Panc1 (cell line): ENCODE data around the gene FBXL5. TPM values are rescaled to one million over a fixed set of nuclear protein-coding genes. Genes with fewer than 3 reads are reported as not detected.

Experiments
- ATAC-seq: fragments of 200-7000 bp; cut with Tn5 transposase; 2 replicates; pipeline ENCODE4 v1.9.1; 2020; ENCODE audit warnings: mild to moderate bottlenecking, moderate library complexity
- BruUV-seq: library from RNA; stranded (reverse); fragments of 400-500 nt; replicated peaks from 2 replicates; lab custom pipeline; 2021; lab: Mats Ljungman, UMichigan
- CTCF ChIA-PET: fragments of 300-600 bp; sonication (Branson Sonifier 250); formaldehyde crosslinking; loops from one replicate; lab custom pipeline; 2022; ENCODE audit warnings: antibody characterized with exemption; lab: Charles Lee
- POLR2A ChIA-PET: fragments of 300-600 bp; sonication (Branson Sonifier 250); formaldehyde crosslinking; loops from one replicate; lab custom pipeline; 2022; ENCODE audit warnings: antibody characterized with exemption; lab: Charles Lee
- DNase-seq: peaks from one replicate; pipeline ENCODE4 v3.0.0-alpha.2; 2010; ENCODE audit warnings: low read depth, low spot score
- H3K27ac ChIP-seq: 2 replicates; pipeline ENCODE4 v1.5.1; 2011; ENCODE audit warnings: mild to moderate bottlenecking, low read length, inconsistent platforms
- H3K27me3 ChIP-seq: fragments of 200-500 bp; sonication (Bioruptor generic); 2 replicates; pipeline ENCODE4 v1.6.0; 2014; ENCODE audit warnings: low read length, inconsistent platforms; ENCODE audit not compliant: control insufficient read depth, insufficient read depth
- H3K36me3 ChIP-seq: fragments of 200-500 bp; sonication (Bioruptor generic); 2 replicates; pipeline ENCODE4 v1.5.1; 2014; ENCODE audit warnings: inconsistent platforms, mild to moderate bottlenecking, low read length, moderate library complexity; ENCODE audit not compliant: control insufficient read depth, insufficient read depth
- H3K4me1 ChIP-seq: 2 replicates; pipeline ENCODE4 v1.5.1; 2011; ENCODE audit warnings: inconsistent platforms, mild to moderate bottlenecking, low read length, moderate library complexity; ENCODE audit not compliant: control insufficient read depth, insufficient read depth
- H3K4me3 ChIP-seq, 2 experiments: 2 replicates each; pipeline ENCODE4 v1.5.1; 2011 to 2012; ENCODE audit warnings: low read depth in 2 of 2, low read length in 2 of 2, mild to moderate bottlenecking in 2 of 2, inconsistent platforms in 1 of 2, moderate library complexity in 1 of 2
- H3K9me3 ChIP-seq: fragments of 200-500 bp; sonication (Bioruptor generic); 2 replicates; pipeline ENCODE4 v1.5.1; 2014; ENCODE audit warnings: low read depth, mild to moderate bottlenecking, inconsistent platforms, low read length, moderate library complexity; ENCODE audit not compliant: control insufficient read depth, insufficient read depth
- CTCF ChIP-seq: fragments of 450-650 bp; IDR thresholded peaks from 2 replicates; pipeline ENCODE4 v1.5.1; 2017; ENCODE audit warnings: mild to moderate bottlenecking
- POLR2AphosphoS5 ChIP-seq: IDR thresholded peaks from 2 replicates; pipeline ENCODE4 v1.6.1; 2012; ENCODE audit warnings: mild to moderate bottlenecking, low read depth, low read length, moderate library complexity
- SIN3A ChIP-seq: IDR thresholded peaks from 2 replicates; pipeline ENCODE4 v1.6.1; 2012; ENCODE audit warnings: low read depth, mild to moderate bottlenecking, low read length, moderate library complexity, borderline replicate concordance; ENCODE audit not compliant: insufficient read depth
- TCF7L2 ChIP-seq: IDR thresholded peaks from 2 replicates; pipeline ENCODE4 v1.6.1; 2011; ENCODE audit warnings: mild to moderate bottlenecking, low read depth, low read length, inconsistent platforms
- in situ Hi-C: cut with HindIII; loops from 2 replicates; pipeline ENCODE4 v1.10.0; 2016; ENCODE audit warnings: low sequenced_read_pairs, low pct_unique_long_range_greater_than_20kb
- intact Hi-C: fragments of 100-400 bp; cut with micrococcal nuclease; formaldehyde crosslinking; loops from one replicate; pipeline ENCODE4 v1.10.0; 2022; ENCODE audit not compliant: unreplicated experiment
- total RNA-seq: library from RNA; stranded (reverse); gene quantifications from one replicate; pipeline ENCODE4 v1.2.1, GENCODE V29; 2021; ENCODE audit not compliant: unreplicated experiment
- TF ChIP-seq, protein P1 (sequence below), 2 experiments: IDR thresholded peaks; 2 replicates each; pipeline ENCODE4 v1.6.1; 2011 to 2012; ENCODE audit warnings: low read depth in 2 of 2, control low read depth in 1 of 2, low read length in 1 of 2, mild to moderate bottlenecking in 1 of 2, moderate library complexity in 1 of 2; ENCODE audit not compliant: insufficient read depth in 1 of 2

The FBXL5 gene
- total RNA-seq, 1 experiment from 2014 or later = 20.2 TPM

- Histone ChIP-seq H3K4me1 (peaks cover 13% of the 10 kb centered on the region; the same call in 1 of the 2 replicates), H3K27ac (peak overlapping the region; percentile 31; the same call in 1 of the 2 replicates), H3K4me3 (no peak overlapping the region), H3K9me3 (no peaks in the 10 kb centered on the region), H3K27me3 (no peaks in the 10 kb centered on the region), H3K36me3 (peaks cover 5% of the 10 kb centered on the region; the same call in 1 of the 2 replicates)
- intact Hi-C loops = no loop called here
- TF ChIP-seq TCF7L2 (no peak), CTCF (no peak), SIN3A (no peak)
- TF ChIP-seq, protein P1, sequence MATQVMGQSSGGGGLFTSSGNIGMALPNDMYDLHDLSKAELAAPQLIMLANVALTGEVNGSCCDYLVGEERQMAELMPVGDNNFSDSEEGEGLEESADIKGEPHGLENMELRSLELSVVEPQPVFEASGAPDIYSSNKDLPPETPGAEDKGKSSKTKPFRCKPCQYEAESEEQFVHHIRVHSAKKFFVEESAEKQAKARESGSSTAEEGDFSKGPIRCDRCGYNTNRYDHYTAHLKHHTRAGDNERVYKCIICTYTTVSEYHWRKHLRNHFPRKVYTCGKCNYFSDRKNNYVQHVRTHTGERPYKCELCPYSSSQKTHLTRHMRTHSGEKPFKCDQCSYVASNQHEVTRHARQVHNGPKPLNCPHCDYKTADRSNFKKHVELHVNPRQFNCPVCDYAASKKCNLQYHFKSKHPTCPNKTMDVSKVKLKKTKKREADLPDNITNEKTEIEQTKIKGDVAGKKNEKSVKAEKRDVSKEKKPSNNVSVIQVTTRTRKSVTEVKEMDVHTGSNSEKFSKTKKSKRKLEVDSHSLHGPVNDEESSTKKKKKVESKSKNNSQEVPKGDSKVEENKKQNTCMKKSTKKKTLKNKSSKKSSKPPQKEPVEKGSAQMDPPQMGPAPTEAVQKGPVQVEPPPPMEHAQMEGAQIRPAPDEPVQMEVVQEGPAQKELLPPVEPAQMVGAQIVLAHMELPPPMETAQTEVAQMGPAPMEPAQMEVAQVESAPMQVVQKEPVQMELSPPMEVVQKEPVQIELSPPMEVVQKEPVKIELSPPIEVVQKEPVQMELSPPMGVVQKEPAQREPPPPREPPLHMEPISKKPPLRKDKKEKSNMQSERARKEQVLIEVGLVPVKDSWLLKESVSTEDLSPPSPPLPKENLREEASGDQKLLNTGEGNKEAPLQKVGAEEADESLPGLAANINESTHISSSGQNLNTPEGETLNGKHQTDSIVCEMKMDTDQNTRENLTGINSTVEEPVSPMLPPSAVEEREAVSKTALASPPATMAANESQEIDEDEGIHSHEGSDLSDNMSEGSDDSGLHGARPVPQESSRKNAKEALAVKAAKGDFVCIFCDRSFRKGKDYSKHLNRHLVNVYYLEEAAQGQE (IDR thresholded peaks at IDR 0.05; ENCODE audit: insufficient read depth in 1 of 2, low read depth in 2 of 2, low read length in 1 of 2) = no peak
- in situ Hi-C loops = no loop called here
- no peak for DNase-seq
- CTCF ChIA-PET = no interaction called here
- POLR2A ChIA-PET = no interaction called here
- ATAC-seq = no peak
- no TSS peak for BruUV-seq
Observed at GRCh38 chr4:15676899-15677298, 21.7 kb upstream of the FBXL5 start.

DNA sequence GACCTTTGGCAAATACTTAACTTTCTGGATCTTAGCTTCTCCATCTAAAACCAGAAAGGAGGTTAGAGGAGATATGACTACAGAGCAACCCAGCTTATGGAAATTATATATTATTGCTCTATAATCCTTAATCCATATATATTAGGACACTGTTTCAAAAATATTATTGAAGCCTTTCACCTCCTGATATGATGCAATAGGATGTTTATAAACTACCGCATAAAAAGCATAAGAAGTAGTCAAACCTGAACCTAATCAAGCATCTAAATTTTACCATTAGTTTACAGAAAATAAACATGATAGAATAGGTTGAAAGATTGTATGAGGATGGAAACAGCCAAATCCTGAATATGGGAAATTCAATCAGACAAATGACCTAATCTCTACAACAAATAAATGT, 20.9 kb upstream of the FBXL5 start:
- DNase-seq = no peak
- Histone ChIP-seq H3K4me3 (no peak overlapping the region), H3K36me3 (peaks cover 3% of the 10 kb centered on the region; the same call in 1 of the 2 replicates), H3K4me1 (peaks cover 13% of the 10 kb centered on the region; the same call in 1 of the 2 replicates), H3K27ac (no peak overlapping the region; the same call in 1 of the 2 replicates), H3K27me3 (no peaks in the 10 kb centered on the region), H3K9me3 (no peaks in the 10 kb centered on the region)
- in situ Hi-C loops = no loop called here
- BruUV-seq = no TSS peak
- ChIA-PET POLR2A (interaction anchor here (0.7 kb wide), 1 partner anchor 40 kb away, joined by 3 read pairs; no protein-coding TSS in a partner anchor), CTCF (no interaction called here)
- no peak for ATAC-seq
- TF ChIP-seq, protein P1 (IDR thresholded peaks at IDR 0.05; ENCODE audit: insufficient read depth in 1 of 2, low read depth in 2 of 2, low read length in 1 of 2) = no peak
- TF ChIP-seq TCF7L2 (no peak), SIN3A (no peak), CTCF (no peak), POLR2AphosphoS5 (no peak)
- intact Hi-C loops = no loop called here
